ENCODE measurements around the gene MRPL36. TPM values are rescaled to one million over a fixed set of nuclear protein-coding genes. Genes with fewer than 3 reads are reported as not detected.

Gene MRPL36
- total and polyA plus RNA-seq, 2 donors (not counting 3 experiments of a cell fraction or from before 2014, with no cell fraction given), result 70.3 to 72.7 TPM

- TF ChIP-seq POLR2AphosphoS5 (IDR thresholded peaks at IDR 0.05; ENCODE audit: insufficient read depth, low read depth, low read length) (no peak), FOS (IDR thresholded peaks at IDR 0.05; ENCODE audit: borderline replicate concordance, insufficient read depth, low read length) (no peak), MAX (IDR thresholded peaks at IDR 0.05; ENCODE audit: insufficient read depth, insufficient read length) (no peak), EZH2 (IDR thresholded peaks at IDR 0.05; ENCODE audit: borderline replicate concordance, low read depth, low read length, severe bottlenecking) (no peak), GATA2 (IDR thresholded peaks at IDR 0.05; ENCODE audit: insufficient read depth, insufficient read length, low read depth, low read length) (no peak), JUN (IDR thresholded peaks at IDR 0.05; ENCODE audit: borderline replicate concordance, insufficient read depth, insufficient read length, low read depth) (no peak)
- Histone ChIP-seq H3K4me1 (ENCODE audit: control insufficient read depth, extremely low read depth, insufficient read depth, low read length) (no peaks in the 10 kb centered on the region), H3K27ac (ENCODE audit: insufficient read depth, low read depth, low read length) (no peak overlapping the region), H4K20me1 (replicated peaks; ENCODE audit: control insufficient read depth, extremely low read depth, insufficient read depth, low read length) (no peaks in the 10 kb centered on the region), H3K9me1 (replicated peaks; ENCODE audit: control insufficient read depth, extremely low read depth, insufficient read depth, low read length) (no peaks in the 10 kb centered on the region), H3K27me3 (ENCODE audit: control insufficient read depth in 2 of 2, insufficient read depth in 2 of 2, low read length in 2 of 2) (no peaks in the 10 kb centered on the region), H3K4me3 (replicated peaks in 1 of 3; ENCODE audit: insufficient read depth in 1 of 3, low read depth in 1 of 3, low read length in 3 of 3) (no peak overlapping the region), H3K9me3 (replicated peaks; ENCODE audit: control insufficient read depth, insufficient read depth, low read length) (no peaks in the 10 kb centered on the region), H3K9ac (replicated peaks; ENCODE audit: extremely low read depth, insufficient read depth, low read length) (no peak overlapping the region), H3K4me2 (ENCODE audit: insufficient read depth, low read length) (no peak overlapping the region), H2AFZ (ENCODE audit: low read depth, low read length) (no peak overlapping the region), H3K36me3 (ENCODE audit: control insufficient read depth in 2 of 2, extremely low read depth in 1 of 2, insufficient read depth in 2 of 2, low read length in 2 of 2) (no peaks in the 10 kb centered on the region), H3K79me2 (ENCODE audit: control insufficient read depth, insufficient read depth, low read length) (no peaks in the 10 kb centered on the region)
- FAIRE-seq (no peak), DNase-seq (ENCODE audit: low read depth, low spot score) (no peak)
- no TSS peak for BruUV-seq (replicated peaks)
- dilution Hi-C loops (cut with MboI; ENCODE audit: extremely low pct_ligation_motif_present, low sequenced_read_pairs), result no loop called here
- CTCF ChIA-PET, result no interaction called here
- POLR2A ChIA-PET, result no interaction called here
- intact Hi-C loops (cut with micrococcal nuclease), result no loop called here
Measured at GRCh38 chr5:1769017-1769640, 30.5 kb downstream of the MRPL36 start.

Data from endothelial cell of umbilical vein (primary cell).